Stimulated activated CD8-positive, alpha-beta memory T cell treated with anti-CD3 and anti-CD28 coated beads, Interleukin-7, amount 100 ng/mL, for 48 hours (primary cell): ENCODE results near the gene GLYR1.
A peak's percentile ranks its signal among the peaks of the same experiment; 100 is the strongest.

Experiments used
- DNase-seq, 2 donors: peaks; one replicate each; pipeline ENCODE4 v3.0.0-alpha.2; 2020; ENCODE audit warnings: low read depth in 1 of 2; ENCODE audit errors: extremely low read depth in 1 of 2

GLYR1 gene

DNA sequence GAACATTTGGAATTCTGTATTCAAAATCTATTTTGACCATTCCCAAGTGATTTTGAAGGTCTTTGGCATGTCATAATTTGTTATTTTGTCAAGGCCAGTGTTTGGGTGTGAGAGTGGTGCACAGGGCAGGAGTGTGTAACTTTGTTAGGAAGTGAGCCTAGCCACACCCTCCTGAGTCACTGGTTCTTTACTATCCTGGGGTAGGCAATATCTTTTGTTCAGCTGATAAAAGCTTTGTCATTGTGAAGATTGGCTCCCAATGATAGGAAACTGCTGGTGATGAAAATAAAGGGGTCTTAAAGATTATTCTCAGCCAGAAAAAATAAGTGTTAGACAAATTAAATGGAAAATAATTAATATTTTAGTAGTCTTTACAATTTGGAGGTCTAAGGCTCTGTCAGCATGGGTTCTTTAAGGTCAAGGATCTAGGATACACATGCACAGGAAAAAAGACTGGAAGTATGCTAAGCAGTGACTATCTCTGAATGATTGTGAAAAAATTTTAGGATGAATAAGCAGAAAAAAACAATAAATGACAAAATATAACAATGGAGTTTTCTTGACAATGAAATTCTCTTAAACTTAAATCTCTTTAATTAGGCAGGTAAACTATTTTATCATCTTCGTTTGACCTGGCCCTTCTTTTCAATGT is 5.3 kb upstream of the GLYR1 start:
- no peak for DNase-seq

- DNase-seq, result no peak
These were observed 3.1 kb upstream of the GLYR1 start for GRCh38 chr16:4850211-4850610.

GRCh38 chr16:4847774-4848587 is 893 bp upstream of the GLYR1 start:
- DNase-seq, result peak; percentile 17 to 20

- DNase-seq, result peak in 1 of 2 donors; percentile 3
These were observed 586 bp downstream of the GLYR1 start for GRCh38 chr16:4846503-4846900.

GRCh38 chr16:4840984-4841383 is 6.1 kb downstream of the GLYR1 start:
- no peak for DNase-seq

- DNase-seq, result no peak
These were observed 7.1 kb downstream of the GLYR1 start for GRCh38 chr16:4839942-4840341.

GRCh38 chr16:4837733-4838501 is 9.2 kb downstream of the GLYR1 start:
- no peak for DNase-seq

DNA sequence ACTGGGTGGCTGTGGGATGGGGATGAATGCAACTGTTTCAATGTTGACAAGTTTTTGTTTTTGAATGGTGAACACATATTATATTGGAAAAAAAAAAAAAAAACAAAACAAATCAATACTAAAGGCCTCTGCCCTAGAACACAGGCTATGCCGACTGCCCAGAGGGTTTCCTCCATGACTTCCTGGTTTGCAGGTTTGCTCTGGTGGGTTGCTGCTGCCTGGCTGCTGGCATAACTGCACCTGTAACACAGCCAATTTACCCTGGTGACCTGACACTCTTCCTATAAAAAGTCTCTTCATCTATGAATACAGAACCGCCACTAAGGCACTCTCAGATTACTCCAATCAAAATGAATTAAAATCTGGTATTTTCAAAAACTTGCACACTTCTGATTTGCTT is 10.4 kb downstream of the GLYR1 start:
- DNase-seq, result no peak

DNA sequence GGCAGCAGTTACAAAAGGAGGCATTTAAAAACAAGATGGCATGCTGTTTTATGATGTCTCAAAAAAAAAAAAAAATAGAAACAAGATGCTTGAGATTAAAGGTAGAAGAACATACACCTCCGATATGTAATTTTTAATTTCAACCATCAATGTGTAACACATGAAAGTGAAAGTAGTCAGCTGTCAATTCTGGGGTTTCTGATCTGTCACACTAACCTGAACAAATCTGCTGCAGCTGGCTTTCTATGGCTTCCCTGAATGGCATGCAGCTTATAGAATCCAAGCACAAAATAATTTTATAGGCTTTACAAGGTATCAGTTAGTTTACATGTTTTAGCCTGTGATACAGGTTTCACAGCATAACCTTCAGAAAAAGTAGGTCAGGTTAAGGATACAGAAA is 13.5 kb downstream of the GLYR1 start:
- no peak for DNase-seq

GRCh38 chr16:4832698-4833343 is 14.3 kb downstream of the GLYR1 start:
- no peak for DNase-seq

- no peak for DNase-seq
These were observed 15.5 kb downstream of the GLYR1 start for GRCh38 chr16:4831616-4832015.

DNA sequence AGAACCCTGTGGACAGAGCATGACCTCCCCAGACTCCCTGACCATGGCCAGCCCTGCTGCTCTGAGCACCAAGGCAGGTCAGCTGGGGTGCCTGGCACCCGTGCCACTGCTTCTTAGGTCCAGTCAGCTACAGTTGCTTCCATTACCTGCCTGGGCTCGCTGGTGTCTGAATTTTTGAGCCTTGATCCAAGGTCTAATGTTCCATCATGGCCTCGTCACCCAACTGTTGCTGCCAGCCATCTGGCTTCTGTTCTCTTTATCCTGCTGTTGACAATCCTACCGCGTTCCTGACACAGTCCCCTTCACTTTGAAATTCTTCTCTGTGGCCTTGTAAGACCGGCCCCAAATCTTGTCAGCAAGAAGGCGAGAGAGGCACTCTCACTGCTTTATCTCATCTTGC is 16.7 kb downstream of the GLYR1 start:
- no peak for DNase-seq

DNA sequence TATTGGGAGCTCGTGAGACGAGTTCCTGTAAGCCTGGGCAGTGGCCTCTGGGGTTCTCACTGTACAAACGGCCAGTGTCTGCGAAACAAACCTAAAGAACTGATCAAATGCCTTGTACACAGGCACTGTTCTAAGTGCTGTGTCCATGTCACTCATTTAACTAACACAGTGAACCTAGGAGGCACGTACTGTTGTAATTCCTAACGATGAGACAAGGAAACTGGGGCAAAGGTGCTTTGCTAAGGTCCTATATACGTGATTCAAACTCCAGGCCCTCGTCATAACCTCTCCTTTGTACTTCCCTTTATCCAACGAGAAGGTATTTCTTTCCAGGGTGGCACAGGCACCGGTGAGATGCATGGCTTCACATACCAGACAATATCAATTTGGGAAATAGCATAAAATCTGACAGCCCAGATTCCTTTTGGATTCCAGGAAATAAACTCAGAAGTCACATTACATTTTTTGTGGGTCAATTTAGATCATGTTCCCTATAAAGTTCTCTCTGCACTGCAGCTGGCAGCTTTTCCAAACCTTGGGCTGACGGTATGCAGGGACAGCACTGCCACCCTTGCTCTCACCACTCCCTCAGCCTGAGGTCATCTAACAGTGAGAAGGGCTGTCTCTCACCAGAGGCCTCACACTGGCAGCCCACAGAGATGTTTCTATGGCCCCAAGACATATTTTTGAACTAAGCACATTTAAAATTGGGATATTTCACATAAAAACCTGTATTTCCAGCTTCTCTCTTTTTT is 18.3 kb downstream of the GLYR1 start:
- DNase-seq, result no peak

- no peak for DNase-seq
These were observed 20.1 kb downstream of the GLYR1 start for GRCh38 chr16:4826980-4827379.

DNA sequence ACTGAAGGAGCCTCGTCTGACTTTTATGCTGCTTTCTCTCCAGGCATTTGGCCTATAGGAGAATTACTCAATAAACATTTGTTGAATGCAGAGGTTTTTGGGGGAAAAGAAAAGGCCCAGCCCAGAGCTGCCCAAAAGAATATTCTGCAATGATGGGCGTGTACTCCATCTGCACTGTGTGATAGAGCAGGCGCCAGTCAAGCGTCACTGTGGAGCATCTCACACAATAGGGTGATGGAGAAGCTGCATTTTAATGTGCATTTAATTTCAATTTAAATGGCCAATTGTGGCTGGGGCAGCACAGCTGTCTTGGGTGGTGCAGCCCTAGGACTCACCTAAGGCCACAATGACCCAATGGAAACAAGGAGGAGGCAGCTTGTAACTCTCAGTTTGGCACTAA is 20.6 kb downstream of the GLYR1 start:
- DNase-seq, result no peak

- no peak for DNase-seq
These were observed 21.9 kb downstream of the GLYR1 start for GRCh38 chr16:4825196-4825595.

DNA sequence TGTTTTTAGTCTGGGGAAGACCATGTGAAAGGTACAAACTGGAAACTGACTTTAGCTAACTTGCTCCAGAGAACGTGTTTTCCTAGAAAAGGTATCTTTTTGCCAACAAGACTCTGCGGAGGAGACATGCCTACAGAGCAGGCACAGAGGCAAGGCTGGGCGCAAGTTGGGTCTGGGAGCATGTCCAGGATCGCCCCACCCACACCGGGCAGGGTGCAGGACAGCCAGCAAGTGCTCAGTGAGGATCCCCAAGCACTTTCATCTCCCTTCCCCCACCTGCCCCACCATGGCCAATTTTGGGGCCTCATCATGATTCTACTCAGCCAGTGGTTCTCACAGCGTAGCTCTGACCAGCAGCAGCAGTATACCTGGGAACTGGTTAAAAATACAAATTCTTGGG is 26.4 kb downstream of the GLYR1 start:
- DNase-seq, result no peak

- DNase-seq, result no peak
These were observed 32.4 kb downstream of the GLYR1 start for GRCh38 chr16:4814542-4815173.

GRCh38 chr16:4814046-4814445 is 33.0 kb downstream of the GLYR1 start:
- DNase-seq, result no peak
